Activated T-cell treated with anti-CD3 and anti-CD28 coated beads, Interleukin-2, amount 50 U/mL, for 1 hour (primary cell): ENCODE measurements around the gene ADD2.

Source experiments
- DNase-seq: peaks from one replicate; pipeline ENCODE4 v3.0.0-alpha.2; 2020

Gene ADD2

DNA sequence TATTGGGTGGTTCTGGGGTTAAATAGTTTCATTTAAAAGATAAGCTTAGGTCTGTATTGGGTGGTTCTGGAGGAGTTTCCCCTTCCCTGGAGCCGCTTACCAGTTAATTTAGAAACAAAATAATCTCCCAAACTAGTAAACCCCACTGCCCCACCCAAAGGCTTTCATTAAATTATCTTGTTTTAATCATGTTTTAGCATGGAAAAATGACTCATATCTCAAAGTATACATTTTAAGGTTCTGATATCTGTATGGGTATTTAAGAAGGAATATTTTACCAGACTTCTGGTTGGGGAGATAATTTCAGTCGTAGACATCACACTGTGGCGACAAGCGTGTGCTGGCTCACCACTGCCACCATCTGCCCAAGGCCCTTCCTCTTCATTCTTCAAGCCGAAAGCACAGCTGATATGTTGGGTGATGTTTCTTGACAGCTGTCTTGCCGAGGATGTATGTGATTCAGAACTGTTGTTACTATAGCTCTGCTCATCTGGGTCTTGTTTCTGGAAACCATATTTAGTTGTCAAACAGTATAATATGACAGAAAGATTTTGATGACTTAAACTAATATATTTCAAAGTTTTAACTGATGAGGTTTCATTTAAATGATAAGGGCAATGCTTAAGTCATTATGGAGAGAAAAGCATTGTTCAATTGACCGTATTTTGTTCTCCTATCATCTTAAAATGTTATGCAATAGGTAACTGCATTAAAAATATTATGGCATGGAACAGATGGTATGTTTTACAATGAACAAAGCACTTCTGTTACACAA lies 17.3 kb upstream of the ADD2 start:
- DNase-seq: peak; percentile 39

DNA sequence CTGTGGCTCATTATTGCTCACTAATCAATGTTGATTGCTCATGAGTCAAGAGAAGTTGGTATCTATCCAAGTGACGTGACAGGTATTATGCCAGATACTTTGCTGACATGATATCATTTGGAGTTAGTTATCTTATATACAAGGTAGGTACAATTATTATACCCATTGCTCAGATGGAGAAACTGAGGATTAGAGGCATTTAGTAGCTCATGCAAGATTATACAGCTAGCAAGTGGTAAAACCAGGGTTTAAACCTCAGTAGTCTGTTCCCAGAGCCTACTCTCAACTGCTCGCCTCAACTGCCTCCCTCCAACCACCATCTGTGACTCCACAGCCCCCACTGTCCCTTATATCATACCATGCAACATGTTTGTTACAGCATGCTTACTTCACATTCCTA lies 16.3 kb upstream of the ADD2 start:
- DNase-seq: no peak

DNA sequence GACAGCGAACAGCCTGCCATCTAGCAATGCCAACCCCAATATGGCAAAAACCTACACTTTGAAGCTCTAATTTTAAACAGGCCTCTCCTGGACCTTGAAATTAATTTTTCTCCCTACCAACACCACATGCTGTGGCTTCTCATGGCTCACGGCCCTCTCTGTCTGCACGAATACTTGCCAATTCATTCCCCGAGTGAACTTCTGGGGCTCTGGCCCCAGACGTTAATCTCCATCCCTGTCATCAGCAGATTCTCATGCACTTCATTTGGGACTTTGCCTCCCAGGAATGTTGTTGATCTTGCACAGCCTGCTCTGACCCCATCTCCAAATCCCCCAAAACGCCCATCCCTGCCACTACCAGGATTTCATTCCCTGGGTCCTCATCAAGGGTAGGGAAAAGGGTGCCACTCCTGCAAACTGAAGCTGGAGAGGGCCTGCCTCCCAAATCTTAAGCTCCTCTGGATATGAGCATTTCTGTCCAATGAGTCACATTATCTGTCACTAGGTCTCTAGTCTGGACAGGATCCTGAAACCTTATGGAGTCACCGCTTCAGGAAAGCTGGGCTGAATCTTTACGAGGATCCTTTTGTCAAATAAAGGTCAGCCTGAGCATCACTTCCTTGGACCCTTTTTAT lies 12.0 kb upstream of the ADD2 start:
- no peak for DNase-seq

DNA sequence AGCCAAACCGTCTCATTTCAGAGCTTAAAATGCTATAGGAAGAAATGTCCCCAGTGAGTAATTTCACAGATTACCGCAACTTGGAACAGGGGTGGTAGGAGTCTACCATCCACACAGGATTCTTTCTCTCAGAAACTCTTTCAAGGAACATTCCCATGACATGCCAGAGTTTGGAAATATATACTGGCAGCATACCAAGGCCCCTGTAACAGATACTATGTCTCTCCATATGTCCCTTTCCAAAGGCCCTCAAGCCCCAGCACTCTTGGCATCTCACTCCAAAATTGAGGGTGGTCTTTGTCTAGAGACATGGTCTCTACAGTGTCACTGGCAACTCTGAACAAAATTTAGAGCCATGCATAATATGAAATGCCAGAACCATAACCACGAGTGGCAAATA lies 11.5 kb upstream of the ADD2 start:
- no peak for DNase-seq

DNA sequence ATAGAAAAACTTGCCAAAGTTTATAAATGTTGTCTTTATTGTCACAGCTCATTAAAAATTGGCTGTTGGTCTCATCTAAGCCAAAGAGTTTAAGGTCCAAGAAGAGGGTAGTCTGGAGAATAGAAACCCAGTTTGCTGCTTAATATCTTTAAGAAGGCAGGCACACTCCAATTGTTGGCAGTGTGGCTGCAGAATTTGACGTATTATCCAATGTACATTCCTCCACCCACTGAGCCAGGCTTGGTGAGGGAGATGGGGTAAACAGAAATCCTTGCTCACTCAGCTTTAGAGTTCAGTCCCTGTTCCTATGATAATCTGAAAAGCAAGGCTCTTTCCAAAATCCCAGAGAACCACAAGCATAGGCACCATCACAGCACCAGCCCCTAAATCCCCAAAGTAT lies 10.7 kb upstream of the ADD2 start:
- no peak for DNase-seq

DNA sequence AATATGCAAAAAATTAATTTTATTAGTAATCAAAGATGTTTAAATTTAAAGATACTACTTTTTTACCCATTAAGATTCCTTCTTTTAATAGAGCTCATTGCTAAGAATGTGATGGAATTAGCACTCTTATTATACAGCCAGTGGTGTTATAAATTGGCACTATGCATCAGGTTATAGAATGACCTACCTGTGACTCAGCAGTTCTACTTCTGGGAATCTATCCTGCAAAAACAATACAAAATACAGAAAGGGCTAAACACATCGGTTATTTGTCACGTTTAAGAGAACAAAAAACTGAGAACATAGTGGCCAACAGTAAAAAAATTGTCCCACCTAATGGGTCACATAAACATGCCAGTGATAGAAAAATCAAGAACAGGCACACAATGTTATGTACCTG lies 9.4 kb upstream of the ADD2 start:
- DNase-seq: no peak

DNA sequence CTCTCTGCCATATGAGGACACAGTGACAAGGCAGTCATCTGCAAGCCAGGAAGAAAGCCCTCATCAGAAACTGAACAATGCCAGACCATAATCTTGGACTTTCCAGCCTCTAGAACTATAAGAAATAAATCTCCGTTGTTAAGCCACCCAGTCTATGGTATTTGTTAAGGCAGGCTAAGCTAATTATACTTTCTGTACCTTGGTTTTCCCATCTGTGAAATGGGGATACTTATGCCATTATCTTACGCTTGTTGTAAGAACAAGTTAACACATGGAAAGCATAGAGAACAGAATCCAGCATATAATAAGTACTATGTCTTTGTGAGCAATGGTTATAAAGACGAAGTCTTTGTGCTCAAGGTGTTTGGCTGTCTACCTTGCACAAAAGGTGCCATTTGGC lies 8.3 kb upstream of the ADD2 start:
- DNase-seq: no peak

DNA sequence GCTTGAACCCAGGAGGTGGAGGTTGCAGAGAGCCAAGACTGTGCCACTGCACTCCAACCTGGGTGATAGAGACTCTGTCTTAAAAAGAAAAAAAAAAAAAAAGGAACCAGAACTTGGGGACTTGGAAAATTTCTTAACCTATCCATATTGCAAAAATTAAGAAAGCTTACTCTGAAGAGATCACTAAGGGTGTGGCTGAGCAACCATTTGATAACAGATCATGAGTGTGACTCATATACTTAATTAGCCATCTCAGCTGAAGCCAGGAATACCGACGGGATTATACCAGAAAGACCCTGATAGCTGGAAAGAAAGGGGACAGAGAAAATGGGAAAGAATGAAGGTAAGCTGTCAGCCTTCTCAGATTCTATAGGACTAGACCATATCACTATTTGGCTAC lies 7.1 kb upstream of the ADD2 start:
- DNase-seq: no peak

DNA sequence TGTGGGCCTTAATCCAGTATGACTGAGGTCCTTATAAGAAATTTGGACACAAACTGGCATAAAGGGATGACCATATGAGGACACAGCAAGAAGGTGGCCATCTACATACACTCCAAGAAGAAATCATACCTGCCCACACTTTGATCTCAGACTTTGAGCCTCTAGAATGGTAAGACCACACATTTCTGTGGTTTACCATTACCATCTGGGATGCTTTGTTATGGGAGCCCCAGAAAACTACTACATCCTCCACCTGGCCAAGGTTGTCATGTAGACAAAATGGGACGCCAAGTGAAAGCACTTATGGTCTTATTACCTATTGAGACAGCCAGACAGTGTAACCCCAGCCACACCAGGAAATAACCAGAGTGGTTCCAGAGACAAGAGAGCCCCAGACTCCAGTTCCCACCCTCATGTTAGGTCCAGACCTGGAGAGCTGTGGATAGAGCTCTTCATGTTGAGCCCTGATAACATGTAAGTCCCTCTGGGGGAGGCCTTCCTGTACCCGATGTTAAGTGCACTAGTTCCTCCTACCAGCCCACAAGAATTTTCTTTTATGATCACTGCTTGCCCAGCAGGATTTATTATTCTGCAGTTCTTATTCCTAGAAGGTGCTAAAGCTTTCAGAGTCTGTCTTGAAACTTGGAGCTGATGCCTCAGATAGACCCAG lies 4.6 kb upstream of the ADD2 start:
- DNase-seq: no peak

DNA sequence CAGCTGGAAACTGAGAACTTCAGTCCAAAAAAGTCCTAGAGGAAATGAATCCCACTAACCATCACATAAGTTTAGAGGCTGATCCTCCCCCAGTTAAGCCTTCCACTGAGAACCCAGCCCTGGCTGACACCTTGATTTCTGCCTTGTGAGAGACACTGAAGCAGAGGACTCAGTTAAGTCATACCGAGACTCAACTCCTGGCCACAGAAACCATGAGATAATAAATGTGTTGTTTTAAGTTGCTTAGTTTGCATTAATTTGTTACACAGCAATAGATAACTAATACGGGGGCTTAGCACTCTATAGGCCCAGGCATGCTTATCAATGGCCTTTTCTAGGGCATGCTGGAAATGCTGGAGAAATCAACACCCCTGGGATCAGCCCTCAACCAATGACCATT lies 3.4 kb upstream of the ADD2 start:
- no peak for DNase-seq

DNA sequence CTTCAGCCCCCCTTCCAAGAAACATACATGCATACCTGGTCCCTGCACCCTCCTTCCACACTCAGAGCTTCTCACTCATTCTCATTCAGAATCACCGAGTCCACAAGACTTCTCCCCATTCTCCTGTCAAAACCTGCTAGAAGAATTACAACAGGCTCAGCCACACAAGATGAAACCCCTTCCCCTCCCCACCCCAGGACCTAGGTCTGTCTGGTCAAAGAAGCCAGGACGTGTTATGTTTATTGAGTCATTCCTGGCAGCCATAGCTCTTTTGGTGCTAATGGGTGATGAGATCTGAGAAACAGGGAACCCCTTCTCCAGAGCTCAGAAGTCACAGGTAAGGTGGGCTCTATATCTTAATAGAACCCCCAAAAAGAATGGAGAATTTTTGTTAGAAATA lies 1.4 kb upstream of the ADD2 start:
- DNase-seq: no peak

DNA sequence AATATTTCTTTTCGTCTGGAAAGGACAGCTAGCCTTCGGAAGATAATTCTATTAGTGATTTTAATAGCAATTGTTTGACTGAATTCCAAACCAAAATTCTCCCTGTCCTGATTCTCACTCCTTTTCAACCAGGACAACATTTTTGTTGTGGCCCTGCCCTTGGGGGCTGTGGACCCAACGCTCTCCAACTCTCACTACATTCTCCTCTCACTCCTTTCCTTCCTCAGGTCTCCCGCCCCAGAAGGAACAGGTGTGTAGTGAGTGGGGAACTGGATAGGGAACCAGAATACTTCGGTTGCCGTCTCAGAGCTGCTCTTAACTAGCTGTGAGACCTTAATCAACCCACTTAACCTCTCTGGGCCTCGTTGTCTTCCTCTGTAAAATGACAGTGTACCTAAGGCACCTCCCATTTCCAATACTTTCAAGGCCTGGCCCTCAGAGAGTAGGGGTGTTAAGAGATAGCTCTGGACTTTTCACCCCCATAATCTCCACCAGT lies 638 bp upstream of the ADD2 start:
- no peak for DNase-seq

DNA sequence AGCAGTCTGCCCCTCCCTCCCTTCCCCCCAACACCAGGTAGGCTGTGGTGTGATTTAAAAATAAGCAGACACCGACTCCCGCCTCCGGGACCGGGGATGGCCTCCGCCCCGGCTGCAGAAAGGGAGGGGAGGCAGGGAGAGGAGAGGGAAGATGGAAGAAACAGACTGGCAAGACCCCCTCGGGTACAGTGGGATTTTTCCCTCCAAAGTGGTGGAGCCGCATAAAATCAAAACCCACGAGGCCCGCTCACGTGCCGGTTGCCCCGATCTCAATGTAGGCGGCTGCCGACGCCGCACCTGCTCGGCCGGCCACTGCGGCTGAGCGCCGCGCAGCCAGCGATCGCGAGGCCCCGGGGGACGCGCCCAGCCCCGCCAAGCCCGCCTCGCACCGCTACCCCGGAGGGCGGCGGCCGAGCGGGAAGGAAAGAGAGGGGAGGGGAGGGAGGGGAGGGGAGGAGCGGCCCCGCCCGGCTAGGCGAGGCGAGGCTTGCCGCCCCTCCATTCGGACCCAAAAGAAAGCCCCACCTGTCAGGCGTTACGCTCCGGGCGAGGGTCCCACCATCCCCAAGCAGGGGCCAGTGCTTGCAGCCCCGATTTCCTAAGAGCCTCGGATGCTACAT lies 811 bp downstream of the ADD2 start:
- DNase-seq: peak; percentile 28

DNA sequence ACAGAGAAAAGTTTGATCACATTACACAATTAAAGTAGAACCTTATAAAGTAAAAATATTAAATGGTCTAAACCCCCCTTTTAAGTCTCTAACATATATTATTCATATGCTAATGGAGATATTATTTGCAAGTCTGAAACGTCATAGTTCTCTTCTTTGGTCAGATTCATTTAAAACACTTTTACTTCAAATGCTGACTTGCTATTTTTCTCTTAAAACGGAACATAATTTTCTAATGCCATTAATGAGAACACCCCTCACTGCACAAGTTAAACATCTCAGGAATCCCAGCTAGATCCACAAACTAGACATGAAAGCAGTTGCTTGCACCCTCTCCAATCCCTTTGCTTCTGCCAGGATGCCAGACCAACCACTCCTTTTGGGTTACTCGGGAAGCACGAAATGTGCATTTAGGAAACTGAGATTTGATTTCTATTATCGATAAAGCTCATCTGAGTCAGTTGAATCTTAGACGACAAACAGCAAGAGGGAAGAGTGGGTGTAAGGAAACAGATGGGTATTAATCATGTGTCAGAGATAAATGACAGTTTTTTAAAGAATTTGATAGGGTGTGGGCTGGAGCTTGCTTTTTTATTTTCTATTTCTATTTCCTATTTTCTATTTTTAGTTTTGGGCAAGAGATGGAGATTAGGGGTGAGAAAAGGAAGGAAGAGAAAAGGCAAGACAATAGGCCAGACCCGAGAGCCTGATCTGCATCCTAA lies 1.5 kb downstream of the ADD2 start:
- DNase-seq: no peak

DNA sequence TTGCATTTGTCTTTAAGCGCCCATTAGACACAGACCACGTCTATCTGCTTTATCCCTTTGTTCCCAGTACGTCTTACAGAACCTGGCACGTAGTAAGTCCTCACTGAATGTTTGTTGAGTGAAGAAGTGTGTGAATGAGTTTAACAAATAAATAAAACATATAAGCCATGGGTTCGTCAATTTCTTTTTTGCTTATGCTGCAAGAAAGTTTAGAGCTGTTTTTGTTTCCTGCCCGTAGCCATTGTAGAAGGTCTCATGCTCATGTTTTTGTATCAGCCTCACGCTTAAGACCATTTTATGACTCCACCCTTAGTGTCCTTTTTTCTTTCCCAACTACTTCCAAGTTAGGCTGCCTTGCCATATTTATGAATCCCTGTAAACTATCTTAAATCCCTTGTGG lies 2.5 kb downstream of the ADD2 start:
- DNase-seq: no peak

DNA sequence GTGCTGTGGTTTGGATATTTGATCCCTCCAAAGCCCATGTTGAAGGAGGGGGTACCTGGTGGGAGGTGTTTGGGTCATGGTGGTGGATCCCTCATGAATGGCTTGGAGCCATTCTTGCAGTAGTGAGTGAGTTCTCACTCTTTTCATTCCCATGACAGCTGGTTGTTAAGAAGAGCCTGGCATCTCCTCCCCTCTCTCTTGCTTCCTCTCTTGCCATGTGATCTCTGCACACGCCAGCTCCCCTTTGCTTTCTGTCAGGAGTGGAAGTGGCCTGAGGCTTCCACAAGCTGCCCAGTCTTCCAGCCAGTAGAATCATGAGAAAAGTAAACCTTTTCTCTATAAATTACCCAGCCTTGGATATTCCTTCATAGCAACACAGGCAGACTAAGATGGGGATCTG lies 8.6 kb downstream of the ADD2 start:
- no peak for DNase-seq

DNA sequence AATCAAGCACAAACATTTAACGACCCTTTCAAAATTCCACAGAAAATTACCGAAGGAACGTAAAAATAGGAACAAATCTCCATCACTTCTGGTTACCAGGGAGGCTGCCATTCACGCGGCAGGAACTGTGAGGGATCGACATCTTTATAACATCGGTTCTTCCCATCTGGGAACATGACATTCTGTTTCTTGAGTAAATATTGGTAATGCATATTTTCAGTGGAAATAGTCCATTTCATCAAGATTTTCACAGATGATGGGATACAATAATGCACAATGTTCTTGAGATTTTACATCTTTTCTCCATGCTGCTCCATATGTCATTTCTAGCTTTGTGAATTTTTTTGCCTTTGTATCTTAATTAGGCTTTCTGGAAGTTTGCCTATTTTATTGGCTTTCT lies 10.0 kb downstream of the ADD2 start:
- no peak for DNase-seq

DNA sequence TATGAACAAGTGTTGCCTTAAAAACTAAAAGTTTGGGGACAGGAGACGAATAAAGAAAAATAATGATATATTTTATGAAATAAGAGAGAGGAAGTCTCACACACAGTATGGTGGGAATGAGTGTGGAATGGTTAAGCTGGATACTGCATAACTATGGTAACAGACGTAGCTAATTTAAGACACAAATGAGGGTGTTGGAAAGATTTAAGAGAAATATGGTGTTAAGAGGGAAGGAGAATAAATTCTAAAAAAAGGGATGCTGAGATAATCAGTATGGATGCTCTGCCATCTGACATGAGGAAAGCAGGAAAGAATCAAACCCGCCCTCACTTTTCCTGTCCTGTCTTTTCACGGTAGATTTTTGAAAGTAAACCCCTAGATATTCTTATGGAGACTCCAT lies 10.6 kb downstream of the ADD2 start:
- DNase-seq: no peak

DNA sequence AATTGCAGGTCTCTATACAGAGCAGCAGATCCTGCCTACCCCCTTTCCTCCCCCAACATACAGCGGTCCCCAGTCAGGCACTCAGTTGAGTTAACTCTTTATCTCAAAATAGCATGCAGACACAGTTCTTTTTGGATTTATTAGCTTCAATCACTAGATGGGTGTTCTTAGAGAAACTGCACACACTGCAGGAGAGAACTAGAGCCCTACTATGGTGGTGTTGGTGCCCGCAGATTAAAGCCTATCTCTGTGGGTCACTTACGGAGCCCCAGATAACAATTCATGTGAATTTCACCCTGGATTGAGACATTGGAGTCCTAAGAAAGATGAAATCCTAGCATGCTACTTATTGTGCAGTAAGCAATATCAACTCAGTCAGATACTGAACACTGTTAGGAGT lies 11.9 kb downstream of the ADD2 start:
- no peak for DNase-seq

DNA sequence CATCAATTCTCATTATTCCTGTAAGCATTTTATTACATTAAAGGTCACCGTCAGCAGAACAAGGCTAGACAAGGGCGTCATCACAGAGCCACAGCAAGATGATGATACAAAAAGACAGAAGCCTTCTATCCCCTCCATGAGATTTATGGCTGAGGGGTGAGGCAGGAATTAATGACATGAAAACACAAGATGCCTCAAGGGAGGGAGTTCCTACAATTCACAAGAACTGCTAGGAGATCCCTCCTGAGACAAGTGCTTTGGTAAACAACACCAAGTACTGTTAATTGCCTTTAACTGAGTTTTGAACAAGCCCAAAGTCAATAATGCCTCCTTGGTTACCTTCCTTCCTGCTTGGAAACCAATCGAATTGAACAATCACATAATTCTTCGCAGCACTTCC lies 14.1 kb downstream of the ADD2 start:
- no peak for DNase-seq

DNA sequence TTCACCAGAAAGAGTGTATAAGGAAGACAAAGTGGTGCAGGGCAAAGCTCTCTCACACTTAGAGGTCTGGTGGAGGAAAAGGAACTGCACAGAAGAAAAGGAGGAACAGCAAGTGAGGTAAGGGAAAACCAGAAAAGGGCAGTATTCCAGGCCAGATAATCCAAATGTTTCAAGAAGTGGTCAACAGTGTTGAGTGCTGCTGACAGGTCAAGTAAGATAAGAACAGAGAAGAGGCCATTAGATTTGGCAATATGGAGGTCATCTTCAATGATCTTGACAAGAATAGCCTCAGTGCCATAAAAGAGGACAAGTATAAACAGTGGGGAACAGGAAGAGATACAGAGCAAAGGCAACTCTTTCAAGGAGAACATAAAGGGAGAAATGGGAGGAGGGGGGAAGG lies 15.0 kb downstream of the ADD2 start:
- no peak for DNase-seq

DNA sequence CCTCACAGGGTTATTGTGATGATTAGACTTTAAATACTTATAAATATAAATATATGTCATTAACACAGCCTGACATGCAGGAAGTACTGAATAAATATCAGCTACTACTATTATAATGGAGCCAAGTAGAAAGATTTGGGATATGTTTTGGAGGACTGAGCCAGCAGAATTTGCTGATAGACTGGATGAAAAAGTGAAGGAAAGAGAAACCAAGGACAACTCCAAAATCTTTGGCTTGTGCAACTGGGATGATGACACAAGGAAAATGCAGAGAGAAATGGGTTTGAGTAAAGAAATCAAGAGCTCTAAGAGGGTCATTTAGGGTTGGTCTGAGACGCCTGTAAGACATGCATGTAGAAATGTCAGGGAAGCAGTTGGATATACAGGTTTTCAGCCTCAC lies 15.6 kb downstream of the ADD2 start:
- no peak for DNase-seq

DNA sequence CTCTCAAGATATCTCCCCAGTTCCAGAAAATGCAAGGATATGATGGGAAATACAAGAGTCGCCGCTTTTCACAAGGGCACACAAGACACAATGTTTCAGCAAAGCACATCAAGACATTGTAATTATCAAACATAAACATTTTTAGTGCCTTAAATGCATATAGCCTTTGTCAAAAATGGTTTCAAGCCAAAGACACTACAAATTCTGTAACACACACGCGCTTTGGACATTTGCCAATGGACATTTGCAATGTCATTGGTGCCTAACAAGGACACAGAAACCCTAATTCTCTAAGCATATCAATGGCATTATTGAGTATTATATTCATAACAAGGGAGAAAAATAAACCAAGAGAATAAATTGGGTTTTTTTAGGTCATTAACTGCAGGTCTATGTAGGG lies 16.1 kb downstream of the ADD2 start:
- DNase-seq: no peak
